ENCODE data around the gene KIFC1. TPM values are rescaled to one million over a fixed set of nuclear protein-coding genes. Genes with fewer than 3 reads are reported as not detected.

KIFC1 gene
- polyA plus RNA-seq, 3 donors = 0.14 to 0.87 (median 0.68) TPM

- Histone ChIP-seq H4K20me1 (ENCODE audit: insufficient read depth, low read length) (no peaks in the 10 kb centered on the region), H3K9me3 (replicated peaks in 1 of 2; ENCODE audit: control insufficient read depth in 1 of 2, insufficient read depth in 1 of 2, low read length in 2 of 2) (no peaks in the 10 kb centered on the region), H3K27me3 (ENCODE audit: control insufficient read depth in 2 of 2, insufficient read depth in 2 of 2, low read length in 2 of 2) (no peaks in the 10 kb centered on the region), H3K27ac (ENCODE audit: low read depth in 1 of 2, low read length in 2 of 2) (peak overlapping the region in 1 of 2 donors; percentile 70), H3K4me1 (ENCODE audit: control insufficient read depth in 1 of 2, insufficient read depth in 2 of 2, low read length in 2 of 2) (peaks cover 6 to 7% of the 10 kb centered on the region in 2 donors), H3K4me2 (replicated peaks; ENCODE audit: extremely low read depth, low read length, poor library complexity, severe bottlenecking) (no peak overlapping the region), H3K36me3 (replicated peaks in 1 of 2; ENCODE audit: control insufficient read depth in 1 of 2, insufficient read depth in 2 of 2, low read length in 2 of 2) (peaks cover 29 to 71% of the 10 kb centered on the region in 2 donors), H3K4me3 (replicated peaks in 1 of 3; ENCODE audit: low read depth in 2 of 3, low read length in 3 of 3) (no peak overlapping the region), H3K79me2 (ENCODE audit: insufficient read depth, low read length) (peaks cover 43% of the 10 kb centered on the region), H3K9ac (ENCODE audit: insufficient read depth, low read length, poor library complexity, severe bottlenecking) (no peak overlapping the region), H2AFZ (ENCODE audit: insufficient read depth, low read depth, low read length, poor library complexity, severe bottlenecking) (no peak overlapping the region)
- H3K27me3 Mint-ChIP-seq (ENCODE audit: low read depth in 3 of 3) = peaks cover 0 to 8% (median 0%) of the 10 kb centered on the region in 3 donors
- H3K9me3 Mint-ChIP-seq = no peaks in the 10 kb centered on the region
- DNase-seq = no peak
- peaks cover 43 to 60% of the 10 kb centered on the region in 2 donors for H3K36me3 Mint-ChIP-seq
- peaks cover 4% of the 10 kb centered on the region for H3K4me1 Mint-ChIP-seq
- no peak for TF ChIP-seq CTCF (IDR thresholded peaks at IDR 0.05)
- intact Hi-C loops (cut with micrococcal nuclease) = no loop called here
- no peak overlapping the region for H3K4me3 Mint-ChIP-seq
- WGBS (ENCODE audit: insufficient coverage) = 98% methylated on average over 16 of the region's 17 CpGs
- peak overlapping the region in 4 of 7 donors; percentile 2 to 78 (median 58) for H3K27ac Mint-ChIP-seq
These were observed 13.3 kb downstream of the KIFC1 start for GRCh38 chr6:33404884-33405283.

GRCh38 chr6:33405386-33405940, 13.8 kb downstream of the KIFC1 start:
- Histone ChIP-seq H3K4me3 (replicated peaks in 1 of 3; ENCODE audit: low read depth in 2 of 3, low read length in 3 of 3) (no peak overlapping the region), H4K20me1 (ENCODE audit: insufficient read depth, low read length) (no peaks in the 10 kb centered on the region), H3K36me3 (replicated peaks in 1 of 2; ENCODE audit: control insufficient read depth in 1 of 2, insufficient read depth in 2 of 2, low read length in 2 of 2) (peaks cover 29 to 66% of the 10 kb centered on the region in 2 donors), H3K27me3 (ENCODE audit: control insufficient read depth in 2 of 2, insufficient read depth in 2 of 2, low read length in 2 of 2) (no peaks in the 10 kb centered on the region), H3K27ac (ENCODE audit: low read depth in 1 of 2, low read length in 2 of 2) (peak overlapping the region in 1 of 2 donors; percentile 70), H3K79me2 (ENCODE audit: insufficient read depth, low read length) (peaks cover 43% of the 10 kb centered on the region), H2AFZ (ENCODE audit: insufficient read depth, low read depth, low read length, poor library complexity, severe bottlenecking) (no peak overlapping the region), H3K9ac (ENCODE audit: insufficient read depth, low read length, poor library complexity, severe bottlenecking) (no peak overlapping the region), H3K9me3 (replicated peaks in 1 of 2; ENCODE audit: control insufficient read depth in 1 of 2, insufficient read depth in 1 of 2, low read length in 2 of 2) (no peaks in the 10 kb centered on the region), H3K4me1 (ENCODE audit: control insufficient read depth in 1 of 2, insufficient read depth in 2 of 2, low read length in 2 of 2) (peaks cover 6 to 8% of the 10 kb centered on the region in 2 donors), H3K4me2 (replicated peaks; ENCODE audit: extremely low read depth, low read length, poor library complexity, severe bottlenecking) (no peak overlapping the region)
- H3K27ac Mint-ChIP-seq = peak overlapping the region; percentile 2 to 74 (median 46)
- peaks cover 38 to 54% of the 10 kb centered on the region in 2 donors for H3K36me3 Mint-ChIP-seq
- intact Hi-C loops (cut with micrococcal nuclease) = no loop called here
- peaks cover 4% of the 10 kb centered on the region for H3K4me1 Mint-ChIP-seq
- no peak for DNase-seq
- H3K9me3 Mint-ChIP-seq = no peaks in the 10 kb centered on the region
- TF ChIP-seq CTCF (IDR thresholded peaks at IDR 0.05) = no peak
- peaks cover 0 to 9% (median 0%) of the 10 kb centered on the region in 3 donors for H3K27me3 Mint-ChIP-seq (ENCODE audit: low read depth in 3 of 3)
- 86% methylated on average over 15 of the region's 15 CpGs for WGBS (ENCODE audit: insufficient coverage)
- no peak overlapping the region for H3K4me3 Mint-ChIP-seq
